ENCODE results near the gene KIF4A.

- TF ChIP-seq, protein P1, sequence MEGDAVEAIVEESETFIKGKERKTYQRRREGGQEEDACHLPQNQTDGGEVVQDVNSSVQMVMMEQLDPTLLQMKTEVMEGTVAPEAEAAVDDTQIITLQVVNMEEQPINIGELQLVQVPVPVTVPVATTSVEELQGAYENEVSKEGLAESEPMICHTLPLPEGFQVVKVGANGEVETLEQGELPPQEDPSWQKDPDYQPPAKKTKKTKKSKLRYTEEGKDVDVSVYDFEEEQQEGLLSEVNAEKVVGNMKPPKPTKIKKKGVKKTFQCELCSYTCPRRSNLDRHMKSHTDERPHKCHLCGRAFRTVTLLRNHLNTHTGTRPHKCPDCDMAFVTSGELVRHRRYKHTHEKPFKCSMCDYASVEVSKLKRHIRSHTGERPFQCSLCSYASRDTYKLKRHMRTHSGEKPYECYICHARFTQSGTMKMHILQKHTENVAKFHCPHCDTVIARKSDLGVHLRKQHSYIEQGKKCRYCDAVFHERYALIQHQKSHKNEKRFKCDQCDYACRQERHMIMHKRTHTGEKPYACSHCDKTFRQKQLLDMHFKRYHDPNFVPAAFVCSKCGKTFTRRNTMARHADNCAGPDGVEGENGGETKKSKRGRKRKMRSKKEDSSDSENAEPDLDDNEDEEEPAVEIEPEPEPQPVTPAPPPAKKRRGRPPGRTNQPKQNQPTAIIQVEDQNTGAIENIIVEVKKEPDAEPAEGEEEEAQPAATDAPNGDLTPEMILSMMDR (conservative IDR thresholded peaks at IDR 0.05), result no peak
- TF ChIP-seq EZH2 (IDR thresholded peaks at IDR 0.05; ENCODE audit: low read depth), result no peak
Observed at GRCh38 chrX:70343435-70343834, 53.5 kb downstream of the KIF4A start.
